ENCODE results near the gene CPA4. TPM values are rescaled to one million over a fixed set of nuclear protein-coding genes. Genes with fewer than 3 reads are reported as not detected.

Gene CPA4
- total RNA-seq, 1 donor from 2014 or later = 2.1 TPM

DNA sequence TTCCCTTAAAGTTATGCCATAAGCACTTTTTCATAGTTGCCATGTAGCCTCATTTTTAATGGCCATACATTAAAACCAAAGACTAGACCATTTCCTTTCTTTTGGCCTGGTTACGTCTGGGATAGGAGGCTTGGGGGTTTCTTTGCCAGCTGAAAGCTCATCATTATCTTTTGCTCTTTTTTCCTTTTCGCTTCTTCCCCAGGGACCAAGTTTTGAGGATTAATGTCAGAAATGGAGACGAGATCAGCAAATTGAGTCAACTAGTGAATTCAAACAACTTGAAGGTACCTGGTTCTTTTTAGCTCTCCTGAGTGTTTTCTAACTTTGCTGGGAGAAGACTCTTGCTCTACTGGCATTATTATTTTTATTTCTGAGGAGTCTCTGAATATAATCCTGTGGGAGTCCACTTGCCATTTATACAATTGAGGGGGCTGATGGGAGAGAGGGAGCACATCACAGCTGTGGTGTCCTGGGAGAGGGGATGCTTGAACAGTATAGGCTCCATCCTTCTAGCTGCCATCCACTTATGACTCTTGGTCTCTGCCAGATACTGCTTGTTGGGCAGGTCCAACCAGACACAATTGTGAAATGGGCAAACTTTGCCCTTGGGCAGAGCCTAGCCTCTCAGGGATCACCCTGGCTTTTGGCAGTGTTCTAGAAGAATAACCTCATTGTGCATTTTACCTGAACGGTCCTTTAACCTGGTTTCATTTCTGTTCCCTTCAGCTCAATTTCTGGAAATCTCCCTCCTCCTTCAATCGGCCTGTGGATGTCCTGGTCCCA is 5.8 kb downstream of the CPA4 start:
- no peak overlapping the region for H3K27ac ChIP-seq (ENCODE audit: low read depth, low read length)
- H3K27me3 ChIP-seq (ENCODE audit: control insufficient read depth in 3 of 3, insufficient read depth in 3 of 3, low read length in 3 of 3) = no peaks in the 10 kb centered on the region

DNA sequence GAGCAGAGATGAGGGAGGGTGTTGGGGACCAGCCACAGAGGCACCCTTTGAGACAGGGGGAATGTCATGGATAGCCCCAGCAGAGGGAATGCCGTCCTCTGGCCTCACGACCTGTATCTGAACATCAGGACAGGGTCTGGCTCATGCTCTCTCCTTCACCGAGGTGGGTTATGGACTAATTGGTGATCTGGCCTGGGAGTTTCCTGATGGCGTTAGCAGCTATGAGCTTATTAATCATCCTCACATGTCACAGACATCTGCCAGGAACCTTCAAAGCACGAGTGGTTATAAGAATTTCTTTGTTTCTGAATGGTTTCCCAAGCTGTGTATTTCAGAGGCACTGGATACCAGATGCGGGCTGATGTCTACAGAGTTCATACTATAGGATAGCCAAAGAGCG is 6.9 kb downstream of the CPA4 start:
- no peaks in the 10 kb centered on the region for H3K9me3 ChIP-seq (ENCODE audit: control insufficient read depth in 3 of 3, low read length in 3 of 3)
- no peaks in the 10 kb centered on the region for H3K36me3 ChIP-seq (ENCODE audit: control insufficient read depth in 3 of 3, insufficient read depth in 3 of 3, low read length in 3 of 3)
- no peak overlapping the region for H3K27ac ChIP-seq (ENCODE audit: low read depth, low read length)
- H3K9ac ChIP-seq (ENCODE audit: low read depth in 1 of 3, low read length in 3 of 3) = no peak overlapping the region
- H3K27me3 ChIP-seq (ENCODE audit: control insufficient read depth in 3 of 3, insufficient read depth in 3 of 3, low read length in 3 of 3) = no peaks in the 10 kb centered on the region
- H3K4me3 ChIP-seq (ENCODE audit: low read length in 3 of 3) = no peak overlapping the region
- no peaks in the 10 kb centered on the region for H3K4me1 ChIP-seq (ENCODE audit: control insufficient read depth in 3 of 3, insufficient read depth in 3 of 3, low read length in 3 of 3)

More for the DNA sequence above, 5.8 kb downstream of the CPA4 start:
- Histone ChIP-seq H3K4me3 (ENCODE audit: low read length in 3 of 3) (no peak overlapping the region), H3K4me1 (ENCODE audit: control insufficient read depth in 3 of 3, insufficient read depth in 3 of 3, low read length in 3 of 3) (no peaks in the 10 kb centered on the region), H3K36me3 (ENCODE audit: control insufficient read depth in 3 of 3, insufficient read depth in 3 of 3, low read length in 3 of 3) (no peaks in the 10 kb centered on the region), H3K9me3 (ENCODE audit: control insufficient read depth in 3 of 3, low read length in 3 of 3) (no peaks in the 10 kb centered on the region), H3K9ac (ENCODE audit: low read depth in 1 of 3, low read length in 3 of 3) (no peak overlapping the region)

DNA sequence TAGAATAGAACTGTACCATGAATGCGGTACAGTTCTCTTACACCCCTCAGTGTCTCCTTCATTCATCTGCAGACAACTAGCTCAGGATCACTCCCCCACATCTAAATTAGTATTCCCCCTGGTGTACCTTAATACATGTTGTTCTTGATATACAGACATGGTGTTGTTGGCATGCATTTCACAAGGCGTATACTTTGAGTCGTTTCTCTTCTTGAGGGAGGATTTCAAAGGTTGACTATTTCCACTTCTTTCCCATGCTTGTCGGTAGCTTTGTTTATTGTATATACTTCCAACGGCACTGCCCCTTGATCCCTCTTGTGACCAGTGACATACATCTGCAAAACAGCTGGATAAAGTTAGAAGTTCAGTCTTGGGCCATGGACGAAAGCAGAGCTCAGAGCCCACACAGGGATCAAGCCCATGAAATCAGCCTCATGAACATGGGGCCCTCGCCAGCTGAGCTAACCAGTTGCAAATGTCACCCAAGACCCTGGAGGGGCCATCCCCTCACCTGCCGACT is 8.6 kb downstream of the CPA4 start:
- no peak overlapping the region for H3K27ac ChIP-seq (ENCODE audit: low read depth, low read length)
- no peak overlapping the region for H3K9ac ChIP-seq (ENCODE audit: low read depth in 1 of 3, low read length in 3 of 3)
- H3K4me1 ChIP-seq (ENCODE audit: control insufficient read depth in 3 of 3, insufficient read depth in 3 of 3, low read length in 3 of 3) = no peaks in the 10 kb centered on the region
- no peaks in the 10 kb centered on the region for H3K36me3 ChIP-seq (ENCODE audit: control insufficient read depth in 3 of 3, insufficient read depth in 3 of 3, low read length in 3 of 3)
- H3K9me3 ChIP-seq (ENCODE audit: control insufficient read depth in 3 of 3, low read length in 3 of 3) = no peaks in the 10 kb centered on the region
- no peaks in the 10 kb centered on the region for H3K27me3 ChIP-seq (ENCODE audit: control insufficient read depth in 3 of 3, insufficient read depth in 3 of 3, low read length in 3 of 3)
- no peak overlapping the region for H3K4me3 ChIP-seq (ENCODE audit: low read length in 3 of 3)

DNA sequence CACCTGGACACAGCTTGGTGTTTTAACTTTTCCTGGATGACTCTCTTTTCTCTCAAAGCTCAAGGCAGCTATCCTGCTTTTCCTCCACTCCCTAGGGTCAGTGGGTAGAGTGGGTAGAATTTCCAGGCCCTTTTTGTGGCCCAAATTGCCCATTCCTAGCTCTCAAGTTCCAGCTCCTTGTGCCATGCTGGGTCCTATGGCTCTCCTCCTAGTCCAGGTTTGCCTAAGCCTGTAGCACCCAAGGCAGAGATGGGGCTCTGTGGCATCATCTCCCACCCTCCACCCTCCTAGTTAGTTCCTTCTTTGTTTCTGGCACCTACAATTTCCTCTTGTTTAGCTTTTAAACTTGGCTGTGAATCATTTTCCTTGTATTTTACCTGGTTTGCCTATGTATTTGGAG is 9.7 kb downstream of the CPA4 start:
- Histone ChIP-seq H3K4me3 (ENCODE audit: low read length in 3 of 3) (no peak overlapping the region), H3K36me3 (ENCODE audit: control insufficient read depth in 3 of 3, insufficient read depth in 3 of 3, low read length in 3 of 3) (no peaks in the 10 kb centered on the region), H3K27ac (ENCODE audit: low read depth, low read length) (no peak overlapping the region), H3K9ac (ENCODE audit: low read depth in 1 of 3, low read length in 3 of 3) (no peak overlapping the region), H3K4me1 (ENCODE audit: control insufficient read depth in 3 of 3, insufficient read depth in 3 of 3, low read length in 3 of 3) (no peaks in the 10 kb centered on the region), H3K27me3 (ENCODE audit: control insufficient read depth in 3 of 3, insufficient read depth in 3 of 3, low read length in 3 of 3) (no peaks in the 10 kb centered on the region), H3K9me3 (ENCODE audit: control insufficient read depth in 3 of 3, low read length in 3 of 3) (no peaks in the 10 kb centered on the region)

DNA sequence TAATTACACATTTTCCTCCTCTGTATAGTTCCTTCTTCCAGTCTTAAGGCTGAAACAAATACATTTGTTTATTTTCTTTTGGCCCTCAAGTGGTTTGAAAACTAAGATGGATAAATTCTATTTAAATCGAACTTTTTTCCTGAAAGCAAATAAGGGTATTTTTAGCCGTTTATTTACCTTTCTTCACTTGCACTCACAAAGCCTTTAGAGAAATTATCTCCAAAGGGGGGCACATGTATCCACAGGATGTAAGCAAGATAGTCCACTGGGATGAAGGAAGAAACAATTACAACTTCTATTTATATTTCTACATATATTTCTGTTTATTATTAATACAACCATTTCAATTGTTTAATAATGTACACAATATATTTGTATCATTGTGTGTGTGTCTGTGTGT is 10.2 kb downstream of the CPA4 start:
- Histone ChIP-seq H3K9me3 (ENCODE audit: control insufficient read depth in 3 of 3, low read length in 3 of 3) (no peaks in the 10 kb centered on the region), H3K27ac (ENCODE audit: low read depth, low read length) (no peak overlapping the region), H3K4me1 (ENCODE audit: control insufficient read depth in 3 of 3, insufficient read depth in 3 of 3, low read length in 3 of 3) (no peaks in the 10 kb centered on the region), H3K9ac (ENCODE audit: low read depth in 1 of 3, low read length in 3 of 3) (no peak overlapping the region), H3K4me3 (ENCODE audit: low read length in 3 of 3) (no peak overlapping the region), H3K27me3 (ENCODE audit: control insufficient read depth in 3 of 3, insufficient read depth in 3 of 3, low read length in 3 of 3) (no peaks in the 10 kb centered on the region), H3K36me3 (ENCODE audit: control insufficient read depth in 3 of 3, insufficient read depth in 3 of 3, low read length in 3 of 3) (no peaks in the 10 kb centered on the region)

DNA sequence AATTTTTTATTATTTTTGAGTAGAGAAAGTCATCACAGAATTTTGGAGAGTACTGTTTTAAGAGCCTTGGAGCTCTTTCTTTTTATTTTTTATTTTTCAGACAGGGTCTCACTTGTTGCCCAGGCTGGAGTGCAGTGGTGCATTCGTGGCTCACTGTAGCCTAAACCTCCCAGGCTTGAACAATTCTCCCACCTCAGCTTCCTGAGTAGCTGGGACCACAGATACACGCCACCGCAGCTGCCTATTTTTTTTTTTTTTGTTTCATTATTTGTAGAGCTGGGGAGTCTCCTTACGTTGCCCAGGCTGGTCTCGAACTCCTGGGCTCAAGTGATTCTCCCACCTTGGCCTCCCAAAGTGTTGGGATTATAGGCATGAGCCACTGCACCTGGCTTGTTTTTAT is 10.6 kb downstream of the CPA4 start:
- Histone ChIP-seq H3K4me1 (ENCODE audit: control insufficient read depth in 3 of 3, insufficient read depth in 3 of 3, low read length in 3 of 3) (no peaks in the 10 kb centered on the region), H3K9ac (ENCODE audit: low read depth in 1 of 3, low read length in 3 of 3) (no peak overlapping the region), H3K27me3 (ENCODE audit: control insufficient read depth in 3 of 3, insufficient read depth in 3 of 3, low read length in 3 of 3) (no peaks in the 10 kb centered on the region), H3K9me3 (ENCODE audit: control insufficient read depth in 3 of 3, low read length in 3 of 3) (no peaks in the 10 kb centered on the region), H3K36me3 (ENCODE audit: control insufficient read depth in 3 of 3, insufficient read depth in 3 of 3, low read length in 3 of 3) (no peaks in the 10 kb centered on the region), H3K4me3 (ENCODE audit: low read length in 3 of 3) (no peak overlapping the region), H3K27ac (ENCODE audit: low read depth, low read length) (no peak overlapping the region)

DNA sequence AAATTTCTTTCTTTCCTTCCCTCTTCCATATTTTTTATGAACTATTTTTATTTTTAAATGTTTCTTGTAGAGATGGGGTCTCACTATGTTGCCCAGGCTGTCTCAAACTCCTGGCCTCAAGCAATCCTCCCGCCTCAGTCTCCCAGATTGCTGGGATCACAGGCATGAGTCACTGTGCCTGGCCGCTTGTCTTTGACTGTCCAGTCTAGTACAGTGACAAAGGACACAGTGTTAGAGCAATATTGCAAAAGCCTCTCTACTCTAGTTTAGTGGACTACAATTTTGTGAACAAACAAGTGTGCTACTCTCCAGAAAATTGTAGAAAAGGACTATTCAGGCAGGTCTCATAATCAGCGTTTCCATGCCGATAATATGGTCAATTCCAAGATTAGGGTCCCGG is 11.0 kb downstream of the CPA4 start:
- Histone ChIP-seq H3K27me3 (ENCODE audit: control insufficient read depth in 3 of 3, insufficient read depth in 3 of 3, low read length in 3 of 3) (no peaks in the 10 kb centered on the region), H3K4me3 (ENCODE audit: low read length in 3 of 3) (no peak overlapping the region), H3K36me3 (ENCODE audit: control insufficient read depth in 3 of 3, insufficient read depth in 3 of 3, low read length in 3 of 3) (no peaks in the 10 kb centered on the region), H3K4me1 (ENCODE audit: control insufficient read depth in 3 of 3, insufficient read depth in 3 of 3, low read length in 3 of 3) (no peaks in the 10 kb centered on the region), H3K9ac (ENCODE audit: low read depth in 1 of 3, low read length in 3 of 3) (no peak overlapping the region), H3K9me3 (ENCODE audit: control insufficient read depth in 3 of 3, low read length in 3 of 3) (no peaks in the 10 kb centered on the region), H3K27ac (ENCODE audit: low read depth, low read length) (no peak overlapping the region)

DNA sequence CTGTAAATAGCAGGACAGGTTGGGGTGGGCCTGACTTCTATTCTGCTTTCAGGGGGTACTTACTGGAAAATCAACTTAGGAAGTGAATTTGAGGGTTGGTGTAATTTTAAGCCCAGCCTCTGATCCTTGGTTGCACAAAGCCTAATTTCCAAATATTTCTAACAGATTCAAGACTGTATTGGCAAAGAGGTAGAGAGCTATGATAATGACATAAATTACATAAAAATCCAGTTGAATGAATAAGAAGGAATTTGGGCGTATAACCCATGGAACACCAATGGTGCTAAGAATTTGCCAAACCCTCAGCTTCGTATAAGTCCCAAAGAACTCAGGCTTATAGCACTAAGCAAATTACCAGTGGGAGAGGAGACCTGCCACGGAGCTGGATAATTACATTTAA is 11.9 kb downstream of the CPA4 start:
- H3K27me3 ChIP-seq (ENCODE audit: control insufficient read depth in 3 of 3, insufficient read depth in 3 of 3, low read length in 3 of 3) = no peaks in the 10 kb centered on the region
- no peaks in the 10 kb centered on the region for H3K9me3 ChIP-seq (ENCODE audit: control insufficient read depth in 3 of 3, low read length in 3 of 3)
- no peaks in the 10 kb centered on the region for H3K36me3 ChIP-seq (ENCODE audit: control insufficient read depth in 3 of 3, insufficient read depth in 3 of 3, low read length in 3 of 3)
- no peak overlapping the region for H3K9ac ChIP-seq (ENCODE audit: low read depth in 1 of 3, low read length in 3 of 3)
- H3K27ac ChIP-seq (ENCODE audit: low read depth, low read length) = no peak overlapping the region
- no peak overlapping the region for H3K4me3 ChIP-seq (ENCODE audit: low read length in 3 of 3)
- no peaks in the 10 kb centered on the region for H3K4me1 ChIP-seq (ENCODE audit: control insufficient read depth in 3 of 3, insufficient read depth in 3 of 3, low read length in 3 of 3)

DNA sequence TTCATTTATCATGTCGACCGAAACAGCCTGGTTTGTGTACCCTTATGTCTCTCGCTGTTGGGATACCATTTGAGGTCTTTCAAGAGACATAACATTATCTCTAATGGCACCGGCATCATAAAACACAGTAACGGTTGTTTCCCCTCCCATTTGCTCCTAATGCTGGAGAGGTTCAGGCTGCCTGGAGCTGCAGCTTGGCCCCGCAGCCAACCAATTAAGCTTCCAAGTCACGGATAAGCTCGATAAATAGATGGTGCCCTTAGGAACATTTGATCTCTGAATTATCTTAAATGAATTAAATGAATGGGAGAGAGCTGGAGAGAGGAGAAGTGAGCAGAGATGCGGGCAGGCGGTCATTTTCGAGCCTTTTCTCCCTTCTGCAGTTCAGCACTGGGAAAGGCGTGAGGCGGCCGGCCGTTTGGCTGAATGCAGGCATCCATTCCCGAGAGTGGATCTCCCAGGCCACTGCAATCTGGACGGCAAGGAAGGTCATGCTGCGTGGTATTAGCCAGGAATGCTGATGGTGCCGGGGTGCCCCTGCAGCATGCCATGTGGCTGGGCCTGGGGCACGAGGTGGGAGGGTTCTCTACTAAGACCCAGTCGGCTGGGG is 12.6 kb downstream of the CPA4 start:
- Histone ChIP-seq H3K9me3 (ENCODE audit: control insufficient read depth in 3 of 3, low read length in 3 of 3) (no peaks in the 10 kb centered on the region), H3K36me3 (ENCODE audit: control insufficient read depth in 3 of 3, insufficient read depth in 3 of 3, low read length in 3 of 3) (no peaks in the 10 kb centered on the region), H3K27me3 (ENCODE audit: control insufficient read depth in 3 of 3, insufficient read depth in 3 of 3, low read length in 3 of 3) (no peaks in the 10 kb centered on the region), H3K27ac (ENCODE audit: low read depth, low read length) (no peak overlapping the region), H3K9ac (ENCODE audit: low read depth in 1 of 3, low read length in 3 of 3) (no peak overlapping the region), H3K4me3 (ENCODE audit: low read length in 3 of 3) (no peak overlapping the region), H3K4me1 (ENCODE audit: control insufficient read depth in 3 of 3, insufficient read depth in 3 of 3, low read length in 3 of 3) (no peaks in the 10 kb centered on the region)

DNA sequence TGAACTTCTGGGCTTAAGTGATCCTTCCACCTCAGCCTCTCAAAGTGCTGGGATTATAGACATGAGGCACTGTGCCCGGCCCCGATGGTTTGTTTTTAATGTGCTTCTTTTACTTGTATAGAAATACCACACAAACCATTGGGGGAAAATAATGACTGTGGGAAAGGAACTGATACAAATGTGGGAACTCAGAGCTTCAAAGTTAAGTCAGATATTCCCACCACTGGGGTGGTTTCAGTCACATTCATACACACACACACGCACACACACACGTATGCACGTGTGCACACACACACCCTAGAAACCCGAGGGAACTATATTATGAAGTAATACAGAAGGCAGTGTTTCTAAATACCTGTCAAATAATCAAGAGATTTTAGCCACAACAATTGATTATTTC is 17.0 kb downstream of the CPA4 start:
- Histone ChIP-seq H3K4me3 (ENCODE audit: low read length in 3 of 3) (no peak overlapping the region), H3K27ac (ENCODE audit: low read depth, low read length) (no peak overlapping the region), H3K9ac (ENCODE audit: low read depth in 1 of 3, low read length in 3 of 3) (no peak overlapping the region), H3K9me3 (ENCODE audit: control insufficient read depth in 3 of 3, low read length in 3 of 3) (no peaks in the 10 kb centered on the region), H3K27me3 (ENCODE audit: control insufficient read depth in 3 of 3, insufficient read depth in 3 of 3, low read length in 3 of 3) (no peaks in the 10 kb centered on the region), H3K36me3 (ENCODE audit: control insufficient read depth in 3 of 3, insufficient read depth in 3 of 3, low read length in 3 of 3) (no peaks in the 10 kb centered on the region), H3K4me1 (ENCODE audit: control insufficient read depth in 3 of 3, insufficient read depth in 3 of 3, low read length in 3 of 3) (no peaks in the 10 kb centered on the region)

Data from skeletal muscle tissue (tissue), 4 donors.